Thyroid gland (tissue), 4 donors: ENCODE results near the gene PAK5. TPM values are rescaled to one million over a fixed set of nuclear protein-coding genes. Genes with fewer than 3 reads are reported as not detected.

ENCODE experiments used
- DNase-seq, 2 donors: peaks; one replicate each; pipeline ENCODE4 v3.0.0-alpha.2; 2019
- H3K27ac ChIP-seq, 3 donors: fragments of 200-600 bp; sonication (generic); 1 replicate in 2 of 3; 2 replicates in 1 of 3; pipeline ENCODE4 v1.5.1; 2016 to 2019; ENCODE audit warnings: mild to moderate bottlenecking in 1 of 3, moderate library complexity in 1 of 3
- H3K27me3 ChIP-seq: fragments of 200-600 bp; sonication (generic); one replicate; pipeline ENCODE4 v1.5.1; 2019
- H3K36me3 ChIP-seq, 2 donors: fragments of 200-600 bp; sonication (generic); one replicate each; pipeline ENCODE4 v1.5.1; 2016 to 2019
- H3K4me1 ChIP-seq, 2 donors: fragments of 200-600 bp; sonication (generic); one replicate each; pipeline ENCODE4 v1.5.1; 2017 to 2019
- H3K4me3 ChIP-seq, 3 donors: fragments of 200-600 bp; sonication (generic); replicated peaks in 1 of 3; 1 replicate in 2 of 3; 2 replicates in 1 of 3; pipeline ENCODE4 v1.5.1; 2016; ENCODE audit warnings: mild to moderate bottlenecking in 1 of 3
- H3K9me3 ChIP-seq: fragments of 200-600 bp; sonication (generic); one replicate; pipeline ENCODE4 v1.5.1; 2017
- POLR2A ChIP-seq, 2 donors: fragments of 450-650 bp; IDR thresholded peaks; one replicate each; pipeline ENCODE4 v1.6.1; 2017; ENCODE audit warnings: antibody characterized with exemption in 2 of 2, mild to moderate bottlenecking in 2 of 2, moderate library complexity in 1 of 2
- WGBS, 2 donors: methylation state at CpG; one replicate each; pipeline ENCODE4 v1.1.5; 2017; 5-methylcytosine and 5-hydroxymethylcytosine counted together
- intact Hi-C: fragments of 100-400 bp; cut with DNase I; formaldehyde crosslinking; loops from one replicate; pipeline ENCODE4 v1.15.1; 2023
- total RNA-seq, 4 donors: library from RNA; depleted of rRNA; stranded (reverse); fragments of >200 nt; gene quantifications; one replicate each; pipeline ENCODE4 v1.2.3, GENCODE V29; 2016
- TF ChIP-seq, protein P1 (sequence below), 6 experiments: fragments of 200-600 bp in 3 of 6; fragments of 450-650 bp in 3 of 6; sonication (generic) in 3 of 6; IDR thresholded peaks; one replicate each; pipeline ENCODE4 v1.5.1; 2016 to 2019; ENCODE audit warnings: antibody characterized with exemption in 6 of 6, mild to moderate bottlenecking in 2 of 6, inconsistent platforms in 1 of 6, moderate library complexity in 1 of 6

PAK5 gene
- total RNA-seq, 4 donors from 2014 or later: 0.13 to 0.33 TPM; not detected in 2

DNA sequence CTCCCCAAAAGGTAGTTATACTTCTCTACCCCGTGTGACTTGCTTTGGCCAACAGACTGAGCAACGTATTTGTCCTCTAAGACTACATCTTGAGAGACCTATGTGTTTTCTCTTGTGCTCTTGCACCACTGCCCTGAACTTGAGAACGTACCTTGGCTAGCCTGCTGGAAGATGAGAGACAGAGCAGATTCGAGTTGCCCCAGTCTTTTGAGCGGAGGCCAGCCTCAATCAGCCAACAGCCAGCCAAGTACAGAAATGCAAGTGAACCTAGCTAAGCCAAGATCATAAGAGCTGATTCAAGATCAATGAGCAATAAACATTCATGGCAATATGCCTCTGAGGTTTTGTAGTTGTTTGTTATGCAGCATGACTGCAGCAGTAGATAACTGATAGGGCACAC, 98.4 kb downstream of the PAK5 start:
- intact Hi-C loops: no loop called here
- Histone ChIP-seq H3K4me1 (no peaks in the 10 kb centered on the region), H3K36me3 (no peaks in the 10 kb centered on the region), H3K4me3 (no peak overlapping the region), H3K27me3 (no peaks in the 10 kb centered on the region), H3K9me3 (no peaks in the 10 kb centered on the region), H3K27ac (no peak overlapping the region)
- TF ChIP-seq, protein P1, sequence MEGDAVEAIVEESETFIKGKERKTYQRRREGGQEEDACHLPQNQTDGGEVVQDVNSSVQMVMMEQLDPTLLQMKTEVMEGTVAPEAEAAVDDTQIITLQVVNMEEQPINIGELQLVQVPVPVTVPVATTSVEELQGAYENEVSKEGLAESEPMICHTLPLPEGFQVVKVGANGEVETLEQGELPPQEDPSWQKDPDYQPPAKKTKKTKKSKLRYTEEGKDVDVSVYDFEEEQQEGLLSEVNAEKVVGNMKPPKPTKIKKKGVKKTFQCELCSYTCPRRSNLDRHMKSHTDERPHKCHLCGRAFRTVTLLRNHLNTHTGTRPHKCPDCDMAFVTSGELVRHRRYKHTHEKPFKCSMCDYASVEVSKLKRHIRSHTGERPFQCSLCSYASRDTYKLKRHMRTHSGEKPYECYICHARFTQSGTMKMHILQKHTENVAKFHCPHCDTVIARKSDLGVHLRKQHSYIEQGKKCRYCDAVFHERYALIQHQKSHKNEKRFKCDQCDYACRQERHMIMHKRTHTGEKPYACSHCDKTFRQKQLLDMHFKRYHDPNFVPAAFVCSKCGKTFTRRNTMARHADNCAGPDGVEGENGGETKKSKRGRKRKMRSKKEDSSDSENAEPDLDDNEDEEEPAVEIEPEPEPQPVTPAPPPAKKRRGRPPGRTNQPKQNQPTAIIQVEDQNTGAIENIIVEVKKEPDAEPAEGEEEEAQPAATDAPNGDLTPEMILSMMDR (IDR thresholded peaks at IDR 0.05): no peak
- no peak for TF ChIP-seq POLR2A (IDR thresholded peaks at IDR 0.05)
- WGBS, 2 donors: 84 to 88% methylated on average over 5 of the region's 5 CpGs
- DNase-seq: no peak

DNA sequence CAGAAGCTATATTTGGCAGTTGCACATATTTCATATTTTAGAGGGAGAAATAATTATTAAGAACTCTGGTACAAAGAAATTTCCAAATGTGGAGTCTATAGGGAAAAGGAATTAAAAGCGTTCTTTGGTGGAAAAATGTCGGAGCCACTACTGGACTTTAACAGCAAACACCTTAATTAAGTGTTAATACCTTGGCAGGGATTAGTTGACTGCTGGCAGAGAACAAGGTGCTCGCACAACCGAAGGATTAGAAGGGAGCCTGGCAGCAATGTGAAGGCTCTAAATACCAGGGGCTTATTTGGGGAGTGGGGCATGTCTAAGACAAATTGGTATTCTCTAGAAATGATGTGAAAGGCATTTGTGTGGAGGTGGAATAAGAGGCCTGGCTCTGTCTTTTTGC, 98.9 kb downstream of the PAK5 start:
- H3K9me3 ChIP-seq: no peaks in the 10 kb centered on the region
- no peak for DNase-seq
- TF ChIP-seq, protein P1 (IDR thresholded peaks at IDR 0.05): no peak
- no peak for TF ChIP-seq POLR2A (IDR thresholded peaks at IDR 0.05)
- no peaks in the 10 kb centered on the region for H3K27me3 ChIP-seq
- intact Hi-C loops: no loop called here
- 75 to 78% methylated on average over 4 of the region's 4 CpGs for WGBS, 2 donors
- no peaks in the 10 kb centered on the region for H3K4me1 ChIP-seq
- H3K27ac ChIP-seq: no peak overlapping the region
- H3K4me3 ChIP-seq: no peak overlapping the region
- no peaks in the 10 kb centered on the region for H3K36me3 ChIP-seq

DNA sequence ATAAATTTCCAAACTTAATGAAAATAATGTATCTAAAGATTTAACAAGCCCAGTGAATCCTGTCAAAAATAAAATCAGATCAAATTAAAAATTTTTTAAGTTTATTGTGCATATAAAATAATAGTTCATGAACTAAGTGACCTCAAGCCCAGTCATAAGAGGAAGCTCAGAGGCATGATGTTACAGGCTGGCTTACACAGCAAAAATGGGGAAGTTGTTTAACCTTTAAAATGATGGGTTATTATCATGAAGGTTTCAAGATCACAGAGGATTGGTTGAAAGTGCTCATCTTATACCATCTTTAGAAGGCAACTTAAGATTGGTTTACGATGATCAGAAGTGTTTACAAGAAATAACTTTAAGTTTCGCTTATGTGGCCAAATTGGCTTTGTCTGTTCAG, 102.5 kb downstream of the PAK5 start:
- intact Hi-C loops: no loop called here
- no peak for DNase-seq
- TF ChIP-seq, protein P1 (IDR thresholded peaks at IDR 0.05): no peak
- no peak for TF ChIP-seq POLR2A (IDR thresholded peaks at IDR 0.05)
- Histone ChIP-seq H3K9me3 (no peaks in the 10 kb centered on the region), H3K27ac (no peak overlapping the region), H3K4me3 (no peak overlapping the region), H3K27me3 (no peaks in the 10 kb centered on the region), H3K36me3 (no peaks in the 10 kb centered on the region), H3K4me1 (no peaks in the 10 kb centered on the region)
- WGBS, 2 donors: 87 to 92% methylated on average over 2 of the region's 2 CpGs

DNA sequence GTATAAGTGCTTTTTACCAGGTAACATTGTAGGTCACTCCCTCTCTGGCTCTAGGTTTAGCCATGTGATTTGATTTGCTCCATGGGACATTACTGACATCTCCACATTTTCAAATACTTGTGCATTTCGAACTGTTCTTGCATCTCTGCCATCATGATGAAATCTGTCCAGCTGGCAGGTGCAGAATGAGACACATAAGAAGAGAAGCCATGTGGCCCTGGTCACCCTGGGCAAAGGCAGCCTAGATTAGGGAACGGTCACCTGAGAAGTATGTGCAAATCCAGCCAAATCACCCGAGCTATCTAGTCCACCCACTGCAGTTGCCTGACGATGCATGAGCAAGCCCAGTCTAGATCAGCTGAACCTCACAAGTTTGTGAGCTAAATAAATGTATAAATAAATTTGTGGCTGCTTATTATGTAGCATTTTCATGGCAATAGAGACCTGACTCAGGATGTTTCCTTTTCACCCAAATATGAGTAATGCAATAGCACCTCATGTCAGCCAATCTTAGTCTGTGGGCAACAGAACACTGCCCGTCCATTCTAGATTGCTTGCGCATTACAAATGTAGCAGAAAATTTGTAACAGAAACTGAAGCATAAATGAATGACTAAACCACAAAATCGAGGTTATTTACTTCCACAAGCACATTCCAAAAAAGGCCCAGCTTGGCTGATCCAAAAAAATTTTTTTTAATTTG, 115.2 kb downstream of the PAK5 start:
- no peaks in the 10 kb centered on the region for H3K36me3 ChIP-seq
- no peaks in the 10 kb centered on the region for H3K27me3 ChIP-seq
- DNase-seq: no peak
- H3K27ac ChIP-seq: no peak overlapping the region
- H3K4me3 ChIP-seq: no peak overlapping the region
- WGBS, 2 donors: 80 to 88% methylated on average over 7 of the region's 7 CpGs
- TF ChIP-seq POLR2A (IDR thresholded peaks at IDR 0.05): no peak
- TF ChIP-seq, protein P1 (IDR thresholded peaks at IDR 0.05): no peak
- no peaks in the 10 kb centered on the region for H3K9me3 ChIP-seq
- H3K4me1 ChIP-seq: no peaks in the 10 kb centered on the region
- intact Hi-C loops: no loop called here

DNA sequence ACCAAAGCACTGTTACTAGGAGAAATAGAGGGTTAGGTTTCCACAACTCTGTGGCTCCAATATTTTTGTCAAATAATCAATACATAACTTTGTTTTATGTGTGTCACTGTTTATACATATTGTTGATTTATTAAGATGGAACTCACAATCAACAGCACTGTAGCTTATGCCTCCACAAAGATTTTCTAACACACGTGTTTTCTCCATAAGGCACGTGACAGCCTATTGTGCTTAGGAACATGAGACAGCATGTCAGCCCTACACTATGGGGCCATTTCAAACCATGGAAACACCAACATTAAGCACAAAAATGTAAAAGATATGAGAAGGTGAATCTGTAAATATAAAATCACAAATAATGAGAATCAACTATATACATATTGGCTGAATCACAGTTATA, 127.0 kb downstream of the PAK5 start:
- no peaks in the 10 kb centered on the region for H3K4me1 ChIP-seq
- DNase-seq: no peak
- 62 to 71% methylated on average over 2 of the region's 2 CpGs for WGBS, 2 donors
- no peak overlapping the region for H3K27ac ChIP-seq
- no peak overlapping the region for H3K4me3 ChIP-seq
- H3K9me3 ChIP-seq: no peaks in the 10 kb centered on the region
- no peaks in the 10 kb centered on the region for H3K27me3 ChIP-seq
- intact Hi-C loops: no loop called here
- H3K36me3 ChIP-seq: no peaks in the 10 kb centered on the region
- TF ChIP-seq, protein P1 (IDR thresholded peaks at IDR 0.05): no peak
- no peak for TF ChIP-seq POLR2A (IDR thresholded peaks at IDR 0.05)
